Mesenchymal stem cell (in vitro differentiated cells and primary cell): ENCODE results near the gene PLPP2.
"Not testable (repeated sequence)": the region's sequence is repeated elsewhere in the genome, so short reads cannot be mapped to it uniquely, and the experiment has no call there.

ENCODE experiments used
- DNase-seq: peaks from one replicate; pipeline ENCODE4 v3.0.0-alpha.2; 2013
- H2AFZ ChIP-seq: one replicate; pipeline ENCODE4 v1.6.1; 2013; ENCODE audit warnings: low read depth, mild to moderate bottlenecking, control low read depth, inconsistent platforms, low read length, moderate library complexity
- H2AK5ac ChIP-seq: 2 replicates; pipeline ENCODE4 v1.6.1; 2013; ENCODE audit warnings: low read length, moderate library complexity, mild to moderate bottlenecking, inconsistent platforms; ENCODE audit not compliant: severe bottlenecking
- H2BK120ac ChIP-seq: one replicate; pipeline ENCODE4 v1.6.1; 2013; ENCODE audit warnings: low read depth, mild to moderate bottlenecking, inconsistent platforms, low read length, moderate library complexity
- H2BK12ac ChIP-seq, 2 experiments: one replicate each; pipeline ENCODE4 v1.6.1; 2013; ENCODE audit warnings: inconsistent platforms in 2 of 2, low read length in 2 of 2, mild to moderate bottlenecking in 2 of 2, moderate library complexity in 2 of 2, control low read depth in 1 of 2
- H2BK15ac ChIP-seq: one replicate; pipeline ENCODE4 v1.6.1; 2013; ENCODE audit warnings: mild to moderate bottlenecking, low read depth, inconsistent platforms; ENCODE audit not compliant: poor library complexity, severe bottlenecking
- H2BK5ac ChIP-seq: 2 replicates; pipeline ENCODE4 v1.6.1; 2013; ENCODE audit warnings: low read depth, mild to moderate bottlenecking, low read length, control low read depth, inconsistent platforms; ENCODE audit not compliant: poor library complexity, severe bottlenecking
- H3K14ac ChIP-seq, 2 experiments: one replicate each; pipeline ENCODE4 v1.6.1; 2013; ENCODE audit warnings: inconsistent platforms in 2 of 2, low read length in 2 of 2, control low read depth in 1 of 2, mild to moderate bottlenecking in 1 of 2, moderate library complexity in 1 of 2
- H3K18ac ChIP-seq, 2 experiments: one replicate each; pipeline ENCODE4 v1.6.1; 2013; ENCODE audit warnings: inconsistent platforms in 2 of 2, low read length in 2 of 2, control low read depth in 1 of 2, low read depth in 1 of 2, mild to moderate bottlenecking in 1 of 2
- H3K23ac ChIP-seq, 2 experiments: one replicate each; pipeline ENCODE4 v1.6.1; 2013; ENCODE audit warnings: inconsistent platforms in 2 of 2, low read length in 2 of 2, mild to moderate bottlenecking in 2 of 2, moderate library complexity in 2 of 2, control low read depth in 1 of 2
- H3K27ac ChIP-seq: 2 replicates; pipeline ENCODE4 v1.5.1; 2013; ENCODE audit warnings: mild to moderate bottlenecking, moderate library complexity, low read length, control low read depth, inconsistent platforms; ENCODE audit not compliant: poor library complexity, severe bottlenecking
- H3K27me3 ChIP-seq, 2 experiments: 2 replicates each; pipeline versions ENCODE4 v1.6.1 to v1.7.0; 2013; ENCODE audit warnings: low read length in 2 of 2, mild to moderate bottlenecking in 2 of 2, moderate library complexity in 2 of 2, control low read depth in 1 of 2, inconsistent platforms in 1 of 2; ENCODE audit not compliant: control insufficient read depth in 1 of 2, insufficient read depth in 1 of 2
- H3K36me3 ChIP-seq, 2 experiments: 2 replicates each; pipeline versions ENCODE4 v1.6.1 to v1.7.0; 2013; ENCODE audit warnings: low read length in 2 of 2, control low read depth in 1 of 2, inconsistent platforms in 1 of 2, low read depth in 1 of 2, mild to moderate bottlenecking in 1 of 2; ENCODE audit not compliant: insufficient read depth in 2 of 2, control insufficient read depth in 1 of 2
- H3K4ac ChIP-seq, 2 experiments: one replicate each; pipeline ENCODE4 v1.6.1; 2013; ENCODE audit warnings: inconsistent platforms in 2 of 2, low read length in 2 of 2, mild to moderate bottlenecking in 2 of 2, moderate library complexity in 2 of 2, control low read depth in 1 of 2, low read depth in 1 of 2
- H3K4me1 ChIP-seq: 2 replicates; pipeline ENCODE4 v1.6.1; 2013; ENCODE audit warnings: low read depth, low read length, control low read depth; ENCODE audit not compliant: control insufficient read depth, insufficient read depth
- H3K4me2 ChIP-seq: 2 replicates; pipeline ENCODE4 v1.6.1; 2013; ENCODE audit warnings: low read length, mild to moderate bottlenecking, inconsistent platforms; ENCODE audit not compliant: poor library complexity, severe bottlenecking
- H3K4me3 ChIP-seq, 2 experiments: 2 replicates each; pipeline versions ENCODE4 v1.5.1 to v1.7.0; 2013; ENCODE audit warnings: low read length in 2 of 2, mild to moderate bottlenecking in 2 of 2, control low read depth in 1 of 2, low read depth in 1 of 2; ENCODE audit not compliant: insufficient read depth in 1 of 2
- H3K79me1 ChIP-seq: replicated peaks from 2 replicates; pipeline ENCODE4 v1.6.1; 2013; ENCODE audit warnings: mild to moderate bottlenecking, control low read depth, low read length, inconsistent platforms; ENCODE audit not compliant: poor library complexity, severe bottlenecking
- H3K9ac ChIP-seq: 2 replicates; pipeline ENCODE4 v1.7.0; 2013; ENCODE audit warnings: mild to moderate bottlenecking, low read length, moderate library complexity
- H3K9me3 ChIP-seq: 2 replicates; pipeline ENCODE4 v1.7.0; 2013; ENCODE audit warnings: mild to moderate bottlenecking, low read length; ENCODE audit not compliant: control insufficient read depth
- H4K8ac ChIP-seq: one replicate; pipeline ENCODE4 v1.6.1; 2013; ENCODE audit warnings: inconsistent platforms, mild to moderate bottlenecking, low read length, moderate library complexity
- H4K91ac ChIP-seq: one replicate; pipeline ENCODE4 v1.6.1; 2013; ENCODE audit warnings: mild to moderate bottlenecking, low read length, inconsistent platforms
- WGBS: methylation state at CpG from one replicate; pipeline ENCODE4 v1.1.7; 2013; ENCODE audit warnings: mixed read lengths; 5-methylcytosine and 5-hydroxymethylcytosine counted together

The PLPP2 gene

DNA sequence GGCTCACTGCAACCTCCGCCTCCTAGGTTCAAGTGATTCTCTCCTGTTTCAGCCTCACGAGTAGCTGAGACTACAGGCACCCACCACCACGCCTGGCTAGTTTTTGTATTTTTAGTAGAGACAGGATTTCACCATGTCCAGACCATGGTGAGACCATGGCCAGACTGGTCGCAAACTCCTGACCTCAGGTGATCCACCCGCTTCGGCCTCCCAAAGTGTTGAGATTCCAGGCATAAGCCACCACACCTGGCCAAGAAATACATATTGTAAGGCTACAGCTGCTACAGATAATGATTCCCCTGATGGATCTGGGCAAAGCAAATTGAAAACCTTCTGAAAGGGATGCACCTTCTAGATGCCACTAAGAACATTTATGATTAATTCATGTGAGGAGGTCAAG is 17.8 kb downstream of the PLPP2 start:
- Histone ChIP-seq H4K91ac (no peak overlapping the region), H3K4me3 (no peak overlapping the region), H3K18ac (no peak overlapping the region), H3K27me3 (peaks cover 14 to 45% of the 10 kb centered on the region in 2 experiments), H3K27ac (no peak overlapping the region), H2AFZ (no peak overlapping the region), H3K4me1 (peaks cover 1% of the 10 kb centered on the region), H4K8ac (no peak overlapping the region), H3K23ac (no peak overlapping the region), H2BK12ac (no peak overlapping the region), H2BK5ac (no peak overlapping the region), H2BK15ac (no peak overlapping the region), H3K4ac (no peak overlapping the region), H3K9ac (no peak overlapping the region), H3K36me3 (no peaks in the 10 kb centered on the region), H3K9me3 (no peaks in the 10 kb centered on the region), H2BK120ac (no peak overlapping the region), H3K4me2 (no peak overlapping the region), H2AK5ac (no peak overlapping the region), H3K79me1 (no peaks in the 10 kb centered on the region), H3K14ac (no peak overlapping the region)
- DNase-seq = no peak
- WGBS = 74% methylated on average over 6 of the region's 6 CpGs

DNA sequence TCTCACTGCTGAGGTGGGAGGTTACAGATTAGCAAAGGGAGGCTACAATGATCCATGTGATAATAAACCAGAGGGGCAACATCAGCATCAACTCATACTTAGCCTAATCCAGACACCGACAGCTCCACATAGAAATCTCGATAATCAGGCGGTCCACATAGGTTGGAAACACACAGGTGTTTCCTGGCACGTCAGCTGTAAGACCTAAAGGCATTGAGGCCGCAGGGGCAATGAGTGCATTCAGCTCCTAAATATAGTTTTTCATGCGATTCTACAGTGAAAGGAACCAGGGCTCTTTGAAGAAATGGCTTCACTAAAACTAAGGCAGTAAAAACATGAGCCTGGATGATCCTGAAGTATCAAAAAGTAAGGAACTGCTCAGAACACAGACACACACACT is 19.3 kb downstream of the PLPP2 start:
- no peaks in the 10 kb centered on the region for H3K9me3 ChIP-seq
- no peak overlapping the region for H3K14ac ChIP-seq
- H2BK5ac ChIP-seq = no peak overlapping the region
- peaks cover 14 to 42% of the 10 kb centered on the region in 2 experiments for H3K27me3 ChIP-seq
- H3K9ac ChIP-seq = no peak overlapping the region
- H3K4me3 ChIP-seq = no peak overlapping the region
- no peak overlapping the region for H3K23ac ChIP-seq
- DNase-seq = no peak
- H3K18ac ChIP-seq = no peak overlapping the region
- no peaks in the 10 kb centered on the region for H3K36me3 ChIP-seq
- no peak overlapping the region for H3K27ac ChIP-seq
- H2AFZ ChIP-seq = no peak overlapping the region
- no peak overlapping the region for H2BK120ac ChIP-seq
- no peaks in the 10 kb centered on the region for H3K79me1 ChIP-seq
- peaks cover 4% of the 10 kb centered on the region for H3K4me1 ChIP-seq
- no peak overlapping the region for H2AK5ac ChIP-seq
- H2BK12ac ChIP-seq = no peak overlapping the region
- no peak overlapping the region for H3K4me2 ChIP-seq
- H4K8ac ChIP-seq = no peak overlapping the region
- H2BK15ac ChIP-seq = no peak overlapping the region
- H3K4ac ChIP-seq = no peak overlapping the region
- 91% methylated on average over 6 of the region's 6 CpGs for WGBS
- no peak overlapping the region for H4K91ac ChIP-seq

DNA sequence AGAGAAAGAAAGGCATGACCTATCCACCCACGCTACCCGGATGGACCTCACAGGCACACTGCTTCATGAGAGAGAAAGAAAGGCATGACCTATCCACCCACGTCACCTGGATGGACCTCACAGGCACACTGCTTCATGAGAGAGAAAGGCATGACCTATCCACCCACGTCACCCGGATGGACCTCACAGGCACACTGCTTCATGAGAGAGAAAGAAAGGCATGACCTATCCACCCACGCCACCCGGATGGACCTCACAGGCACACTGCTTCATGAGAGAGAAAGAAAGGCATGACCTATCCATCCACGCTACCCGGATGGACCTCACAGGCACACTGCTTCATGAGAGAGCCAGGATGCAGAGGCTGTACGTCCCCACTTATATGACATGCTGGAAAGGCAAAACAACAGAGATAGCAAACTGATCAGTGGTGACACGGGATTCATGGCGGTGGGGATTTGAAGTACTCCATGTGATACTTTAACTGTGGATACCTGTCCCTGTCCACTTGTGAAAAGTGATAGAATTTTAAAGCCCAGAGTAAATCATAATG is 20.4 kb downstream of the PLPP2 start:
- H2AK5ac ChIP-seq, H3K18ac ChIP-seq, H3K9me3 ChIP-seq, H3K4me2 ChIP-seq, H4K8ac ChIP-seq, H3K27ac ChIP-seq, H2AFZ ChIP-seq, H3K14ac ChIP-seq, H3K4me1 ChIP-seq, H2BK12ac ChIP-seq, H3K4me3 ChIP-seq, H2BK15ac ChIP-seq, H3K4ac ChIP-seq, H2BK5ac ChIP-seq, DNase-seq, H3K23ac ChIP-seq, H3K79me1 ChIP-seq, H3K9ac ChIP-seq, H3K36me3 ChIP-seq, H2BK120ac ChIP-seq, H4K91ac ChIP-seq: not testable (repeated sequence)
- H3K27me3 ChIP-seq = peaks cover 14 to 42% of the 10 kb centered on the region in 2 experiments
- 93% methylated on average over 9 of the region's 12 CpGs for WGBS

DNA sequence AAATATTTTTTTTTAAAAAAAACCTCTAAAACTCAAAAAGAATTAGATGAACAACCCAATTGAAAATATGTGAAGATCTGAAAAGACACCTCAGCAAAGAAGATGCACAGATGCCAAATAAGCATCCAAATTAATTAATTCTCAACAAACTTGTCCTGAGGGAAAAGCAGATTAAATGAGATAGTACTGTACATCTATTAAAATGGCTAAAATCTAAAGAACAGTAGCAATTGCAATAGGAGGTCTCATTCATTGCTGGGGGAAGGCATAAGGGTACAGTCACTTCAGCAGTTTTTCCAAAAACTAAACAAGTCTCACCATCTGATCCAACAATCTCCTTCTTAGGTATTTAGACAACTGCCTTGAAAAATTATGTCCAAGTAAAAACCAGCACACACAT is 22.0 kb downstream of the PLPP2 start:
- no peaks in the 10 kb centered on the region for H3K36me3 ChIP-seq
- no peak overlapping the region for H2BK15ac ChIP-seq
- H3K18ac ChIP-seq = no peak overlapping the region
- H4K91ac ChIP-seq = no peak overlapping the region
- H3K14ac ChIP-seq = no peak overlapping the region
- no peak overlapping the region for H3K27ac ChIP-seq
- H2AFZ ChIP-seq = no peak overlapping the region
- no peak overlapping the region for H4K8ac ChIP-seq
- no peak overlapping the region for H3K4ac ChIP-seq
- H3K27me3 ChIP-seq = peaks cover 21 to 53% of the 10 kb centered on the region in 2 experiments
- no peak overlapping the region for H3K9ac ChIP-seq
- no peak for DNase-seq
- peaks cover 4% of the 10 kb centered on the region for H3K4me1 ChIP-seq
- no peak overlapping the region for H2BK5ac ChIP-seq
- H3K23ac ChIP-seq = no peak overlapping the region
- H3K4me2 ChIP-seq = no peak overlapping the region
- H2BK120ac ChIP-seq = no peak overlapping the region
- no peaks in the 10 kb centered on the region for H3K79me1 ChIP-seq
- no peak overlapping the region for H2BK12ac ChIP-seq
- H3K4me3 ChIP-seq = no peak overlapping the region
- H2AK5ac ChIP-seq = no peak overlapping the region
- no peaks in the 10 kb centered on the region for H3K9me3 ChIP-seq
